ENCODE data around the gene BMI1. TPM values are rescaled to one million over a fixed set of nuclear protein-coding genes. Genes with fewer than 3 reads are reported as not detected.
A peak's percentile ranks its signal among the peaks of the same experiment; 100 is the strongest.

BMI1 gene
- total RNA-seq, 4 donors from 2014 or later, result 41.2 to 73.5 (median 59.0) TPM

- TF ChIP-seq POLR2A (IDR thresholded peaks at IDR 0.05) (no peak), CTCF (IDR thresholded peaks at IDR 0.05) (no peak)
- no peak overlapping the region for H3K4me3 ChIP-seq (replicated peaks in 1 of 3)
Observed at GRCh38 chr10:22333167-22333974, 12.5 kb downstream of the BMI1 start.

DNA sequence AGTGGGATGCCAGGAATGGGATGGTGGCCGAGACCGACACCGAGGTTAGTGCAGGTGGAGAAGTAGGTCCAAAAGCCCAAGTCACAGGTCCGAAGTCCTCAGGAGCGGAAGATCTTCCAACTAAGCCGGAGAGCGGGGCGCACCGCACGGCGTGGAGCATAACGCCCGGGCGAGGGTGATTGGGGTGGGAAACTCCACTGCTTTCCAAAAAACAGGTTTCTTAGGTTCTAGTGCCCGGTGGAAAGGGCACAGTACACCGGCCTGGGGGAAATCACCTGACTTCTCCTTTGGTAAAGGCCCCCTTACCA lies 13.0 kb downstream of the BMI1 start:
- Histone ChIP-seq H3K4me3 (replicated peaks in 1 of 3) (no peak overlapping the region), H3K4me1 (peaks cover 26 to 28% of the 10 kb centered on the region in 2 donors), H3K27ac (no peak overlapping the region), H3K27me3 (peaks cover 58% of the 10 kb centered on the region), H3K9me3 (no peaks in the 10 kb centered on the region), H3K36me3 (peaks cover 10 to 11% of the 10 kb centered on the region in 2 donors)
- DNase-seq, result no peak
- intact Hi-C loops (cut with DNase I), result no loop called here
- 48 to 50% methylated on average over 16 of the region's 16 CpGs for WGBS, 2 donors
- TF ChIP-seq CTCF (IDR thresholded peaks at IDR 0.05) (no peak), POLR2A (IDR thresholded peaks at IDR 0.05) (no peak)

More at GRCh38 chr10:22333167-22333974, 12.5 kb downstream of the BMI1 start:
- H3K9me3 ChIP-seq, result no peaks in the 10 kb centered on the region
- peaks cover 26 to 28% of the 10 kb centered on the region in 2 donors for H3K4me1 ChIP-seq
- intact Hi-C loops (cut with DNase I), result no loop called here
- H3K27me3 ChIP-seq, result peaks cover 53% of the 10 kb centered on the region
- 52 to 53% methylated on average over 25 of the region's 25 CpGs for WGBS, 2 donors
- no peak overlapping the region for H3K27ac ChIP-seq
- peaks cover 11 to 13% of the 10 kb centered on the region in 2 donors for H3K36me3 ChIP-seq
- no peak for DNase-seq

DNA sequence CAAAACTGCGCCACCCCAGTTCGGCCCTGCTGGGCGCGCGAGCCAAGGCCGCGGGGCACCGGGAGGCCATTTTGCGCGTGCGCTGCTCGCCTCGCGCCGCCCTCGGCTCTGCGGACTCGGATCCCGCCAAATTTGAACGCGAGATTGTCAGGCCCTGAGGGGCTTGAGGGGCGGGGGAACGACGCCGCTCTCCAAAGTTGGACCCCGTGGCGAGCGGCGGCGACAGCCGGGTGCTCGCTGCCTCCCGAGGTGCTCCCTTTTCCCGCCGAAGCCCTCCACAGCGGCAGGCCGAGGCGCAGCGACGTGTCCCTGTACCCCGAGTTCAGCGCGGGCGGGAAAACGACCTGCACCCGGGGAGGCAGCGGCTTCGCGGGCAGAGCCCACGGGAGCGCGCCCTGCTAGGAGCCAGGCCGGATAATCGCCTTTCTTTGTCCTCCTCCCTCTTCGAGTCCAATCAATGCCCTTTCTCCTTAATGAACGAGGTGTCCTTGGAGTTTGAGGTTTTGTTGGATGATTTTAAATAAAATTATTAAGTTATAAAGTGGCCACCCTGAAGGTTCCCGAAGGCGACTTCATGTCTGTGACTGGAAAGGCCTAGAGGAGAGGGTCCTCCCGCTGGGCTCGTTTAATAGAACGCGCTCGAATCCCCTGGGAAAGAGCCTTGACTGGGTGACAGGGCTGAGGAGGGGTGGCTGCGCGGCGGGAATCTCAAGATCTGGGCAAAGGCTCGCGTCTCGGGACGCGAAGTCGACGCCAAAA lies 13.7 kb downstream of the BMI1 start:
- no peak for TF ChIP-seq POLR2A (IDR thresholded peaks at IDR 0.05)
- no peak for TF ChIP-seq CTCF (IDR thresholded peaks at IDR 0.05)
- WGBS, 2 donors, result 12 to 19% methylated on average over 17 to 54 of the region's 73 CpGs

DNA sequence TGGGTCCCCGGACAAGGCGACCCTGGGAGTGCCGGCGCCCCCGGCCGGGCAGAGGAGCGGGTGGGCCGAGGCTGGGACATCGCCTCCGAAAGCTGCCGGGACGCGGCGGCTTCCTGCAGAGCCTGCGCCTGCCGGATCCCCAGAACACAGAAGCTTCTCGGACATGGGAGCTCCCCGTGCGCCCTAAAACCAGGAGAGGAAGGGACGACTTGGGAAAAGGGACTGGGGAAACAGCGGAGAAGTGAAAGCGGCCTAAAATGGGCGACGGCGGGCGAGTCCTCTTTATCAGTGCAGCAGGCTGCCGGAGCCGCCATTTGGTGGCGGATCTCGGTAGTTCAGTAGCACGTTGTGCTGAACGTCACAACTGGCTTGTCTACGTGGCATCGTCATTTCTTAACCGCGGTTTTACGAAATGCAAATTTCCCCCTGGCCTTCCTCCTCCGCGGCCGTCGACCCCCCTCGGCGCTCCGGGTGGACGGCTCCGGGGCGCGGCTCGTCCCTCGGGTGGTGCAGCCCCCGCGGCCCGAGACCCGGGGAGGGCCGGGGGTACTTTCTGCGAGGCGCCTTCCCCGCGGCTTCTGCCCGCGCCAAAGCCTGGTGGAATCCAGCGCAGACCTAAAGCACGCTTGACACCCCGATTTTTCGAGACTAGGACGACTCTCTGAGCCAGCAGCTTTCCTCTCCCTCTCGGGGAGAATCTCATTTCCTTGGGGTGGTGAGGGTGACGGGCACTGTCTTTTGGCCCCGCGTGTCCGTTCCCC lies 14.5 kb downstream of the BMI1 start:
- Histone ChIP-seq H3K4me3 (replicated peaks in 1 of 3) (peak overlapping the region in 1 of 3 donors; percentile 17), H3K4me1 (peaks cover 26 to 32% of the 10 kb centered on the region in 2 donors), H3K27me3 (peaks cover 62% of the 10 kb centered on the region), H3K36me3 (no peaks in the 10 kb centered on the region), H3K9me3 (no peaks in the 10 kb centered on the region), H3K27ac (no peak overlapping the region)
- TF ChIP-seq POLR2A (IDR thresholded peaks at IDR 0.05), result no peak
- TF ChIP-seq CTCF (IDR thresholded peaks at IDR 0.05), result peak in 2 of 6 experiments; percentile 15 to 21
- WGBS, 2 donors, result 4 to 6% methylated on average over 42 to 44 of the region's 71 CpGs
- intact Hi-C loops (cut with DNase I), result no loop called here
- DNase-seq, result peak; percentile 37 to 48

More for the DNA sequence above, 13.7 kb downstream of the BMI1 start:
- DNase-seq, result no peak
- H3K27ac ChIP-seq, result no peak overlapping the region
- intact Hi-C loops (cut with DNase I), result no loop called here
- peaks cover 4% of the 10 kb centered on the region in 2 donors for H3K36me3 ChIP-seq
- H3K4me1 ChIP-seq, result peaks cover 26 to 28% of the 10 kb centered on the region in 2 donors
- H3K4me3 ChIP-seq (replicated peaks in 1 of 3), result peak overlapping the region in 1 of 3 donors; percentile 17
- H3K27me3 ChIP-seq, result peaks cover 63% of the 10 kb centered on the region
- no peaks in the 10 kb centered on the region for H3K9me3 ChIP-seq
